GM19238 (cell line): ENCODE measurements around the gene GSTM3.
A peak's percentile ranks its signal among the peaks of the same experiment; 100 is the strongest.
"Not testable (repeated sequence)": the region's sequence is repeated elsewhere in the genome, so short reads cannot be mapped to it uniquely, and the experiment has no call there.

Source experiments
- DNase-seq: peaks from one replicate; pipeline ENCODE4 v3.0.0; 2011; ENCODE audit warnings: low spot score; ENCODE audit not compliant: insufficient read length

Gene GSTM3

DNA sequence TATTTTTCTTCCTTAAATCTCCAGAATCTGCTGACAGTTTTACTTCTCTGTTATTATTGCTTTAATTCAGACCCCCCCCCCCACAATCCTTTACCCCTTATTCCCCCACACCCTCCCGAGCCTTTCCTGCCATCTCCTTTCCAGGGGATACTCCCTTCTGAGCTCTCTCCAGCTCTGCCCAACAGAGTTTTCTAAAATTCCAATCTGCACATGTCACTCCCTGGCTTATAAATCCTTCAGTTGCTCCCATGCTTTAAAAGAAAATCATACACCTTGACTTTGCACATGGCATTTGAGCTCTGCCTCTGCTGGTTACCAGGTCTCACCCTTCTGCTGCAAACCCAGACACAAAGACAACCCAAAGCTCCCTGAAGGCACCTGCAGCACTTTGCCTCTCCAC is 34.6 kb upstream of the GSTM3 start:
- DNase-seq, result no peak

DNA sequence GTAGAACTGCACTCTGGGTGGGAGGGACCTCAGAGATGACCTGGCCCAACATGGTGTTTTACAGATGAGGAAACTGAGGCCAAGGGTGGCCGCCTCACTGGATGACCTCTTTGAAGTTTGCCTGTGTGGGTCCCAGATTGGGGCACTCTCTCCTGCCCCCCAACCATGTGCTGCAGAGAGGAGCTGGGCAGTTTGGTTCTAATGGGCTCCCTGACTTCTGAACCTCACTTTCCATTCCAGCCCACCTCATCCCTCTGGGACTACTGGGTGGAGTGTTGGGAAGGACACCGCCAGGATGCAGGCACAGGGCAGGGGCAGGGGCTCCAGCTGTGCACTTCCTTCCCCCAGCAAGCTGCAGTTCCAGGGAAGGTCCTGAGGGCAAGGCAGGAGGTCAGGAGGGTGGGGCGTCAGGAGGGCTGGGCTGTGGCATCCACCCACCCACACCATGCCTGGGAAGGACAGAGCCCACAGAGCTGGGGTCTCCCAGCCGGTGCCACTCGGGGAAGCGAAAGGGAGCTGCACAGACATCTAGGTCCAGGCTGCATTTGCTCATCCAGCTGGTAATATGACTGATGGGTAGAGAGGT is 33.2 kb upstream of the GSTM3 start:
- DNase-seq, result no peak

DNA sequence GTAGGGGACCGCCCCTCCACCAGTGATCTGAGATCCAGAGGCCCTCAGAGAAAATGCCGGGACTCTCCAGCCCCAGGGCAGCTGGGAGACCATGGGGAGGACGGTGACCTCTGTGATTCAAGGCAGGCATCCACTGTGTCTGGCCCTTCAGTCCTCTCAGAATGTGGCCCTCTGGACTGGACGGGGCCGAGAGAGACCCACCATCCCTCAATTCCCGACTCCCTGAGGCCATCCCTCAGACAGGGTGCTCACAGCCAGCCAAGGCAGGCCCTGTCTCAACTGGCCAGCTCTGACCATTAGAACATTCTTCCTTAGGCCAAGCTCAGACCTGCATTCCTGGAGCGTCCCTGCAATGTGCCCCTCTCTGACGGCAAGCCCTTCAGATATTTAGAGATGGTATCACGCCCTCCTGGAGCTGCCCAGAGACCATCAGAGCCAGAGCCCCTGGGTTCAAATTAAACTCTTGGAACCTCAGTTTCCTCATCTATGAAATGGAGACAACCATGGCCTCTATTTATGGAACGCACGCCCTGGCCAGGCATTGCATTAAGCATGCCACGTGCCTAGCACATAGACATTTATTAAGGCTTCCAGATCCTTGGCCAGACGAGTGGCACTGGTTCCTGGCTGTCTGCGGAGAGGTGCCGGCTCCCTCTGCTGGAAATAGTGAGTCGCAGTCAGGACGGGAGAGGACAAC is 32.5 kb upstream of the GSTM3 start:
- DNase-seq, result peak; percentile 64

DNA sequence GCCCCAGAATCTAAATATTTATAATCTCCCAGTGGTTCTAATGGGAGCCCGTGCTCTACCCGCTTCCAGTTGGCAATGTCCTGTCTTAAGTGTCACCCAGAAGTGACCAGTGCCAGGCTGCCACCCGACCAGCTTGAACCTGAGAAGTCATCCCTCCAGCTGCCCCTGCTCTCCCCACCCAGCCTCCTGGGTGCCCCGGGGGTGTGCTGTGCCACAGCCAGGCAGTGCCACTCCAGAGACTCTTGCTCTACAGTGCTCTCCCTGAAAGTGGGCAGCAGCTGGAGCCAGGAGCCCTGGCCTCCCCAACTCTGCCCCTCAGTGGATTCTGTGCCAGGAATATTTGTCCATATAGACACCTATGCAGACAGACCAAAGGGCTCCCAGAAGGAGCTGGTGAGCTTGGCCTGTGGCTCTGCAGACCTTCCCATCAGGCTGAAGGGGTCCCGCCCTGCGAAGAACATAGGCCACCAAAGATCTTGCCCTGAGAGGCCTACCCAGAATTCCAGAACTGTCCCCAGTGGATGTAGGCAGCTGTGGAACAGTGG is 31.9 kb upstream of the GSTM3 start:
- DNase-seq, result no peak

DNA sequence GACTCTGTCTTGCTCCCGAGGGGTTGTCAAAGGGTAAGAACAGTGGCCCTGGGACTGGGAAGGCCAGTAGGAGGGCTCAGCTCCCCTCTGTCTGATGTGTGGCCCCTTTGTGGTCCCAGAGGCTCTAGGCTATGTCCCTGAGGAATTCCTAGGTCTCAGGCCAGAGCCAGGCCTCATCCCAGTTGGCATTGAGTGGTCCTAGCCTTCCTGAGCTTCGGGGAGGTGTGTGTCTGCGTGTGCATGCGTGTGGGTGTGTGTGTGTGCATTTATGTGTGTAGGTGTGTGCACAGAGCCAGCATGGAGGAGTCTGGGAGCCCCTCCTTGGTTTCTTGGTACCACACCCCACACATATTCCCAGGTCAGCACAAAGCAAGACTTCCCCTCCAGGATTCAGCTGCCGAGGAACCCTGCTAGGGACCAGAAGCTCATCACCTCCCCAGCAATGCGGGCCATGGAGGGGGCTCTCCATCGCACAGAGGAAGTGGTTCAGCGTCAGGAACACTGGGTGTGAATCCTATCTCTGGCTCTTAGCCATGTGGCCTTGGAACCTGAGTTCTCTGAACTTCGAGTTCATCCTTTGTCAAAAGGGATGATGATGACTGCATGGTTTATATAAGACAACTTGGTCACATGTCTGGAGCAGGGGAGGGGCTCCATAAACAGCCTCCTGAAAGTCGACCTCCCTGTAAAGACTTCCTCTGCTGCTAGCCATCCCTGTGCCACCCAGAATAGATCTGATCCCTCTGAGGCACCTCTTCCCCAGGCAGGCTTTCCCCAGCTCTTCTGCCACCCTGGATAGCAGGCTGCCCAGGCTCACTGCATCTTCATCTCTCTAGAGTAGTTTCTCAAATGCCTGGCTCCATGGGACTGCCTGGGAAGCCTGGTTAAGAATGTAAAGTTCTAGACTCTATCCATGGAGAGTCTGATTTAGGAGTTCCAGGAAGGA is 31.1 kb upstream of the GSTM3 start:
- no peak for DNase-seq

DNA sequence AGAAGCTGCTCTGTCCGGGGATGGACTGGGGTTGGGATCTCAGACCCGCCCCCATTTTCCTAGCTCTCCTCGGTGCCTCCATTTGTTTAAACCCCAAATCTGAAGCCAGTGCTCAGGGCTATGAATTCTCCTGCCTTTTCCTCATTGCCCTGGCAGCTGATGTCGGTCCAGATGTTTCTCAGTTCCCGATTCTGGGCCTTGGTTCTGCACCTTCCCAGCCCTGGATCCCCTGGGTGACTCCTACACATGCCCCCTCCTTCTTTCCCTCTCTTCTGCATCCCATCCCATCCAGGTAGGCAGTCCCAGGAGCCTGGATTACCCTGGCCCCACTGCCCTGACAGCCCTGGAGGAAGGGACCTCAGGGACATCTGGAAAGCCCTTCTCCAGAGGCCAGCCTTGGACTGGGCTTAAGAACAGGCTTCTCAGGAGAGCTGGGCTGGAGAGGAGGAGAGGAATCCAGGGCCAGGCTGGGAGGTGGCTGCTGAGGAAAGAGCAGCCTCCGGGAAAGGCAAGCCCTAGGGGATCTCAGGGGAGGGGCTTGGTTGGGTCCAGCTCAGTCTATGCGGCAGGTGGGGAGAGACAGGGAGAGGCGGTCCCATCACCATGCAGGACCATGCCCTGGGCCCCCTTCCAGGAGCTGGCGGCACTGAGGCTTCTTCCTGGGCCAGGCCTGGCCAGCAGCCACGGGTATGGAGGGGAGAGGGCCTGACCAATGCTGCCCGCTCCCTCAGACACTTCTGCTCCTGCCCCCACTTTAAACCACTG is 29.7 kb upstream of the GSTM3 start:
- no peak for DNase-seq

DNA sequence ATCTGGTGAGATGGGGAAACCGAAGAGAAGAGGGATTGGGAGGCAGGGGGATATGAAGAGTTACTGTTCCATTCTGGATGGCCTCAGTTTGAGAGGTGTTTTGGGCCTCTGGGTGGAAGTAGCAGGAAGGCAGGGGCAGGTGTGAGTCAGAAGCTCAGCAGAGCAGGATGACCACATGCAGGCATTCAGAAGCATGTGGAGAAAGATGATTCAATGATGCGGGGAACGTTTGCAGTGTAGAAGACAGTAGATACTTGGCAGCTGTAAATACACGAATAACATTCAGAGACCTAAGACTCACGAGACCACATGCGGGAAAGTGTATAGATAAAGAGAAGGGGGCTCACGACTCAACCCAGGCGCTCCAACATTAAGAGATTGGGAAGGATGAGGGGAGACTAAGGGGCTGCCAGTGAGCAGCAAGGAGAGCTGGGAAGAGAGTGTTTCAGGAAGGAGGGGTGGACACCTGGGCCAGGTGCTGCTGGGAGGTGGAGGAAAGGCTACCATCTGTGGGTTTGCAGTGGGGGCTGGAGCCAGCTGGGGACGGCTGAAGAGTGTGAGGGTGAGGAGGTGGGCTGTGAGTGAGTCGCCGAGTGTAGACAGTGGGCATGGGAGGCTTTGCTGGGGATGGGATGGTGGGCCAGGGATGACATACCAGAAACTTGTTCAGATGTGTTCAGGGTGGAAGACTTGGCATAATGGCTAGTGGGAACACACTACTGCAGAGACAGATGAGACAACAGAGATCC is 28.7 kb upstream of the GSTM3 start:
- no peak for DNase-seq

DNA sequence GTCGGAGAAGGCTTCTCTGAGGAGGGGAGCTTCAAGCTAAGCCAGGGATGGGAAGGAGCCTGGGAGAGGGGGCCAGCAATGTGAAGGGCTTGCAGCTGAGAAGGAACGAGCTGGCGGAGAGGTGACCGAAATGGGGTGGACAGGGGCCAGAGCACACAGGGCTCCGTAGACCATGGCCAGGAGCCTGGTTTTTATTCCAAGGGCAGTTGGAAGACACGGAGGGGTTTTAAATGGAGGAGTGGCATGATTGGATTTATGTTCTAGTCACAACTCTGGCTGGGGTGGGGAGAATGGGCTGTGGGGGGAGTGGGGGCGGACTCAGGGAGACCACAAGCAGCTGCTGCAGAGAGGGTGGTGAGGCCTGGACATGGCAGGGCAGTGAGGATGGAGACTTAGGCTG is 28.0 kb upstream of the GSTM3 start:
- no peak for DNase-seq

DNA sequence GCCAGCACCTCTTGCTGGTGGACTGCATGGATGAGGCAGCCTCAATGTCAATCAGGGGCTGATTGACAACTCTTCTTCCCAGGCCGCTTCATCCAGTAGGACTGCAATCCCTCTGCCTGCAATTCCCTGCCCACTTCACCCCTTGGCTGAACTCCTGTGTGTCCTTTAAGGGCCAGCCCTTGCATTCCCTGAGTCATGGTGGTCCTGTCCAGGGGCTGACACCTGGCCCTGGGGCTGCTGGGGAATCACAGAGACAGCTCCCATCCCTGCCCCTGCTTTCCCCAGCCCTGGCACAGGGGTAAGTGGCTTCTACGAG is 27.5 kb upstream of the GSTM3 start:
- no peak for DNase-seq

DNA sequence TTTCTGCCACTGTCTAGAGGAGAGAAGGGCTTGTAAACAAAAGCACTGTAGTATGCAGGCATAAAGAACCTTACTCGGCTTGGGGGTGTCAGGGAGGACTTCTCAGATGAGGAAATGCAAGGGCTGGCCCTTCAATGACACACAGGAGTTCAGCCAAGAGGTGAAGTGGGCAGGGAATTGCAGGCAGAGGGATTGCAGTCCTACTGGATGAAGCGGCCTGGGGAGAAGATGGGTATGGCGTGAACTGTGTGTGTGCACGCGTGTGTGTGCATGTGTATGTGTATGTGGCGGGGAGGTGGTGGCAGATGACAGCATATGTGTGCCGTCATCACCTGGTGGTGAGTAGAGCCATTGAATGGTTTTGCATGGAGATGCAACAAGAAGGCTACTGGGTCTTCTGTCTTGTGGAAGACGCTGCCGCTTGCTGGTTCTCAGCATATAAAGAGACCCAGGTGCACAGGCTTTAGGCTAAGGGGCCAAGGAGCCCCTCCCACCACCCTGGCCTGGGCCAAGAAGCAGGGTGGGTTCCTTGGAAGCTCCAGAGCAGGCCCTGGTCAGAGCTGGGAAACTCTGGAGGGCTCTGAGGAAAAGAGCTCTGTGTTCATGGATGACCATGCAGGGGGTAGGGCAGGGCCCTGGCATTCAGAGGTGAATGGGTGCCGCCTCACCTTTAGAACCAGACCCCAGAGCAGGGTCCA is 26.9 kb upstream of the GSTM3 start:
- no peak for DNase-seq

DNA sequence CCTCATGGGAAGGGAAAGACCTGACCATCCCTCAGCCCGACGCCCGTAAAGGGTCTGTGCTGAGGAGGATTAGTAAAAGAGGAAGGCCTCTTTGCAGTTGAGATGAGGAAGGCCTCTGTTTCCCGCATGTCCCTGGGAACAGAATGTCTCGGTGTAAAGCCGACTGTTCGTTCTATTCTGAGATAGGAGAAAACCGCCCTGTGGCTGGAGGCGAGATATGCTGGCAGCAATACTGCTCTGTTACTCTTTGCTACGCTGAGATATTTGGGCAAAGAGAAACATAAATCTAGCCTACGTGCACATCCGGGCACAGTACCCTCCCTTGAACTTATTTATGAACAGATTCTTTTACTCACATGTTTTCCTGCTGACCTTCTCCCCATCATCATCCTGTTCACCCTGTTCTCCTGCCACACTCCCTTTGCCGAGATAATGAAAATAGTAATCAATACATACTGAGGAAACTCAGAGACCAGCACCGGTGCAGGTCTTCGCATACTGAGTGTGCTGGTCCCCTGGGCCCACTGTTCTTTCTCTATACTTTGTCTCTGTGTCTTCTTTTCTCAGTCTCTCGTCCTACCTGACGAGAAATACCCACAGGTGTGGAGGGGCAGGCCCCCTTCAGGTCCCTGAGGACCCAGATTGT is 26.3 kb upstream of the GSTM3 start:
- DNase-seq, result not testable (repeated sequence)

DNA sequence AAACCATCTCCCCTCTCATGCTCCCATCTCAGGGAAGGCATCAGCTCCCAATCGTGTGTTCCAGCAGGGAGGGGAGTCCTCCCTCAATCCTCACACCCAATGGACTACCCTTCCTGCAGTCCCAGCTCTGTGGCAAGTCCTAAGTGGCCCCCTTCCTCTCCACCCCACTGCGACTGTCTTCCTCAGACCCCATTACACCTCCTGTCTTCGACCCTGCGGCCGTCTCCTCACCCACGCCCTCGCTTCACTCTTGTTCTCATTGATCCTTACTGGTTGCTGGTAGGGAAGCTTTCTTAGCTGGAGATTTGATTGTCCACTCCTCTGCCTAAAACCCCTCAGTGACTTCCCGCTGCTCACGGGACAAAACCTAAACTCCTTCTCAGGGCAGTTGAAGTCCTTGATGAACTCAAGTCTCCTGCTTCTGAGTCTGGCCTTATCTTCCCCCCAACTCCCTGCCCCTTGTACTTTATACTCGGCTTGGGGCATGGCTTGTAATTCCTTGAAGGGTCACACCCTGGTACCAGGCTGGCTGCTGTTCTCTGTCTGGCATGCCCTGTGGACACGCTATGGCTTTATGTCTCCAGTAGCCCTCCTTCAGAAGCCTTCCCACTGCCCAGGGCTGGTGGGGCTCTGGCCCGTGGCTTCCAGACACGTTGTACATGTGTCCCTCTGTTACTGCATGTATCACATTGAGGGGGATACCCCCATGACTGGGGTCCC is 25.2 kb upstream of the GSTM3 start:
- no peak for DNase-seq

DNA sequence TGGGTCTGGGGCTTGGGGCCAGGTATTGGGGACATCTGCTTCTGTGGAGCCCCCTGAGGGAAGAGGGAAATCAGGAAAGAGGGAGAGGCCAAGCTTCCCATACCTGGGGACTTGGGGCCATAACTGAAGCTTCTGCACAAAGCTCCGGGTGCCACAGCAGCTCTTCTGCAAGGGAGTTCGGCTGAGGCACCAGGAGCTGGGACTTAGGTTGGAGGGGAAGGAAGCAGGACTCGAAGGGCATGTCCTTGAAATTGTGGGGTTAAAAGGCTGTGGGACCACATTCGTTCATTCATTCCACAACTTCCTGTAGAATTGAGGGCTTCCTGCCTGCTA is 24.6 kb upstream of the GSTM3 start:
- DNase-seq, result no peak

DNA sequence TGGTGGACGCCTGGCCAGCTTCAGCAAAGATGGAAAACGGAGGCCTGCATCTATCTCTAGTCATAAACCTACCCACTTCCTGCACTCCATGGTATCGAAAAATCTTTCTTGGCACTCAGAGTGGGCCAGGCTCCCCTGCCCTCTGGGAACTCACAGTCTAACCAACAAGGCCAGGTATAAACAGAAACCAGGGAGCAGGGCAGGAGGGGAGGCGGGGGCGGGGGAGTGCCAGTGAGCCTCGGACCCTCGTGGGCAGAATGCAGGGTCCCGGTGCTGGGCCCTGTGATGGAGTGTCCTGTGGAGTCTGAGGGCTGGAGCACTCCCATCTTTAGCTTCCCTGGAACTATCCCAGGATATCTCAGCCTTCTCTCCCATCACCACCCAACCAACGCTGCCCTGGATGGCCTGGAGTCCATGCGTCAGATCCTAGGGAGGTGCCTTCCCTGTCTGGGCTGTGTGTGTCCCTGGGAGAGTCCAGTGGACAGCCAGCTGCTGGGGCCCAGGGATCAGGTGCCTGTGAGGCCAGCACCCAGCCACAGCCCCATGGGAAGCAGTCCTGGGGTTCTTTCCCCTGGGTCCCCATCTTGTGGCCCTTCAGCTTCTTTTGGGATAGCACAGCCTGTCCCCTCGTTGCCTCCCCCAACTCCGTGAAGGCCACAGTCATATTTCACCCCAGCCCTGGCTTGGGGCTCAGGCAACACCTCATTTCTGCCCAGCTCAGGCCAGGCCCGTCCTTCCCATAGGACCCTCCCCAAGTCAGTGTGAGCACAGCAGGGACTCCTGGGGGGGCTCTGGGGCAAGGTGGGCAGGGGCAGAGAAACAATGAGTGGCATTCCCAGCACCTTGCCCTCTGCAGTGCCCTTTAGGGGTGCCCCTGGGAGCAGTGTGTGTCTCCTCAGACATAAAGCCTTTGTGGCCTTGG is 24.0 kb upstream of the GSTM3 start:
- DNase-seq, result no peak

DNA sequence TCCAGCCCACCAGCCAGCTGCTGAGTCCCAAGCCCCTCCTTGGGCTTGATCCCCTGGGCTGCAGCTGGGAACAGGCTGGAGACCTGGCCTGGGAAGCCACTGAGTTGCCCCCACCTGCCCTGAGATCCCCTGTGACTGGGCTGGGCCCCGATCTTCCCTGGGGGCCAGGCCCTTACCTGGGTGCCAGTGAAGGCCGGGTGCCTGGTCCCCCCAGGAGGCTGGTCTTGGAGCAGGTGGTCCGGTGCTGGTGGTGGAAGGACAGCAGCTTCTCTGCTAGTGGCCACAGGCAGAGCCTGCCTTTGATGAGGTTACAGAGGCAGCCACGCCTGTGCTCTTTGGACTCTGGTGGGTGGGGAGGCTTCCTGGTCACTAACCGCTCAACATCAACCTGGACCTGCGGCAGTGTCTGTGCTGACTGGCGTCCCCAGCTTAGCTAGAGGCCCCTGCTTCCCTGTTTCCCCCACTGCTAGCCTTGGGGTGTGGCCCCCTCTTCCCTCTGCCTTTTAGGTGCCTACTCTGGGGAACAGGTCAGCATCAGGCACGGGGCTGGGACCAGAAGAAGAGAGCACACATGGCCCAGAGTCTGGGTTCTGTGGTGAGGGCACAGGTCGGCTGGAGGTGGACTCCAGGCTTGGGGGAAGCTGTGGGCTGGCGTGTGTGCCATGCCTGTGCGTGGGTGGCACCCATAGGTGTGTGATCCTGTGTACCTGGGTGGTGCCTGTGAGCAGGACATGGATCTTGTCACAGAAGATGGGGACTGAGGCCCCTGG is 23.0 kb upstream of the GSTM3 start, which contains the start of gene EPS8L3:
Gene EPS8L3 (minus strand): TSS at position 278 of the 770 bp plus-strand sequence. CDS start 2,174 bp downstream, outside the sequence.
- no peak for DNase-seq

DNA sequence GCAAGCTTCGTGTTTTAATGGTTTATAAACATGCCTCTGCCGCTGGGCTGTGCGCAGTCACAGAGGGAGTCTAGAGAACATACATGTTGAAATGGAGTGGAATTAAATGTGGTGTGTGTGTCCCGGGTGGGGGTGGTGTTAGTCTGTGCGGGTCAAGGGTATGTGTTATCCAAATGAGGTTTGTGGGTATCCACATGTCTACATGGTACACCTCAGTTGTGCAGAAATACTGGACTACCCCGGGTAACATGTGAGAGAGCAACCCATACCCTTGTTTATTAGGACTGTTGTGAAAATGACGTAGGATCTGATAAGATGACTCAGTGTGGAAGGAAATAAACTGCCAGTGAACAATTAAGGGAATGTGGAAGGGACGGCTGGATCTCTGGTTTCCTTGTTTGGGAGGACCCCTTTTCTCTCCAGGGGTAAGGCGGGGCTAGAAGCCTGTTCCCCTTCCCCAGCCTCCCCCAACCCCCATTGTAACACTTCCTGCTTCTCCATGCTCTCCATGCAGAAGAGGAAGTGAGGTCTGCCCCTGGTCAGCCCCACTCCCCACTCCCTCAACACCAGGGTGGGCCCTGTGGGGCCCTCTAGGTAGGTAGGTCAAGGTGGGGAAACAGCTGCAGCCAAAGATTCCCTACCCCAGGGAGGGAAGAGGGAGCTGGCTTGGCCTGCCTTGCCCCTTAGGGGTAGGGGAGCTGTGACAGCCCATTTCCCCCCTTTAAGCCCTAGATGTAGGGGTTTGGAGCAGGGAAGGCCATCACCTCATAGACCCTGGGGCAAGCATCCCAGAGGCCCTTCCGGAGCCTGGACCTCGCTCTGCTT is 22.2 kb upstream of the GSTM3 start:
- no peak for DNase-seq
